H9 (cell line): ENCODE measurements around the gene CDAN1. TPM values are rescaled to one million over a fixed set of nuclear protein-coding genes. Genes with fewer than 3 reads are reported as not detected.

Experiments
- DNase-seq: peaks from one replicate; pipeline ENCODE4 v3.0.0-alpha.2; 2017
- H2AFZ ChIP-seq: one replicate; pipeline ENCODE4 v1.6.1; 2013; ENCODE audit warnings: mild to moderate bottlenecking, low read length, control low read depth, moderate library complexity
- H2AK5ac ChIP-seq: 2 replicates; pipeline ENCODE4 v1.6.1; 2013; ENCODE audit warnings: low read length, control low read depth, mixed read lengths; ENCODE audit not compliant: insufficient read length
- H2BK120ac ChIP-seq: one replicate; pipeline ENCODE4 v1.6.1; 2013; ENCODE audit warnings: low read depth, mild to moderate bottlenecking, low read length, control low read depth, inconsistent platforms; ENCODE audit not compliant: poor library complexity, severe bottlenecking
- H2BK12ac ChIP-seq: 2 replicates; pipeline ENCODE4 v1.6.1; 2013; ENCODE audit warnings: low read length, control low read depth, mixed read lengths, low read depth; ENCODE audit not compliant: insufficient read length
- H2BK15ac ChIP-seq: 2 replicates; pipeline ENCODE4 v1.6.1; 2013; ENCODE audit warnings: low read depth, low read length, control low read depth
- H2BK20ac ChIP-seq: one replicate; pipeline ENCODE4 v1.6.1; 2013; ENCODE audit warnings: low read depth, mild to moderate bottlenecking, low read length, control low read depth, inconsistent platforms; ENCODE audit not compliant: poor library complexity, severe bottlenecking
- H2BK5ac ChIP-seq: 2 replicates; pipeline ENCODE4 v1.6.1; 2013; ENCODE audit warnings: low read length, control low read depth, mixed read lengths; ENCODE audit not compliant: insufficient read length
- H3K14ac ChIP-seq: 2 replicates; pipeline ENCODE4 v1.6.1; 2013; ENCODE audit warnings: low read length, control low read depth; ENCODE audit not compliant: insufficient read depth
- H3K18ac ChIP-seq: 2 replicates; pipeline ENCODE4 v1.6.1; 2013; ENCODE audit warnings: low read depth, mild to moderate bottlenecking, mixed read lengths, low read length, control low read depth; ENCODE audit not compliant: insufficient read length
- H3K23ac ChIP-seq: 2 replicates; pipeline ENCODE4 v1.6.1; 2013; ENCODE audit warnings: low read length, control low read depth, mixed read lengths, low read depth; ENCODE audit not compliant: insufficient read length
- H3K23me2 ChIP-seq: 2 replicates; pipeline ENCODE4 v1.6.1; 2013; ENCODE audit warnings: low read depth, mild to moderate bottlenecking, mixed read lengths, low read length, control low read depth; ENCODE audit not compliant: insufficient read length, poor library complexity, severe bottlenecking
- H3K27ac ChIP-seq: 2 replicates; pipeline ENCODE4 v1.5.1; 2013; ENCODE audit warnings: low read length, control low read depth, mixed read lengths, low read depth; ENCODE audit not compliant: insufficient read length
- H3K27me3 ChIP-seq: 2 replicates; pipeline ENCODE4 v1.6.1; 2013; ENCODE audit warnings: low read length, control low read depth, inconsistent platforms; ENCODE audit not compliant: insufficient read depth
- H3K4ac ChIP-seq: 2 replicates; pipeline ENCODE4 v1.6.1; 2013; ENCODE audit warnings: low read depth, mild to moderate bottlenecking, control low read depth, inconsistent platforms, low read length, moderate library complexity
- H3K4me1 ChIP-seq: 2 replicates; pipeline ENCODE4 v1.6.1; 2013; ENCODE audit warnings: low read length, control low read depth, inconsistent platforms; ENCODE audit not compliant: insufficient read depth
- H3K4me2 ChIP-seq: 2 replicates; pipeline ENCODE4 v1.6.1; 2013; ENCODE audit warnings: low read length, control low read depth, mixed read lengths; ENCODE audit not compliant: insufficient read length, insufficient read depth
- H3K56ac ChIP-seq: 2 replicates; pipeline ENCODE4 v1.6.1; 2013; ENCODE audit warnings: low read depth, mild to moderate bottlenecking, mixed read lengths, low read length, control low read depth; ENCODE audit not compliant: insufficient read length
- H3K79me1 ChIP-seq: 2 replicates; pipeline ENCODE4 v1.6.1; 2013; ENCODE audit warnings: low read depth, mild to moderate bottlenecking, moderate library complexity, low read length, control low read depth, inconsistent platforms; ENCODE audit not compliant: insufficient read depth, poor library complexity, severe bottlenecking
- H3K79me2 ChIP-seq: 2 replicates; pipeline ENCODE4 v1.6.1; 2013; ENCODE audit warnings: low read length, control low read depth, inconsistent platforms; ENCODE audit not compliant: insufficient read depth
- H3K9ac ChIP-seq: 2 replicates; pipeline ENCODE4 v1.6.1; 2013; ENCODE audit warnings: low read length, control low read depth, mixed read lengths; ENCODE audit not compliant: insufficient read length; ENCODE audit errors: extremely low read depth
- H3K9me3 ChIP-seq: one replicate; pipeline ENCODE4 v1.6.1; 2013; ENCODE audit warnings: low read depth, low read length, inconsistent platforms; ENCODE audit not compliant: control insufficient read depth
- H3T11ph ChIP-seq: one replicate; pipeline ENCODE4 v1.6.1; 2013; ENCODE audit warnings: mild to moderate bottlenecking, low read length, control low read depth, inconsistent platforms
- H4K20me1 ChIP-seq: one replicate; pipeline ENCODE4 v1.6.1; 2013; ENCODE audit not compliant: control insufficient read depth, insufficient read length, insufficient read depth
- H4K5ac ChIP-seq: 2 replicates; pipeline ENCODE4 v1.6.1; 2013; ENCODE audit warnings: low read depth, mild to moderate bottlenecking, mixed read lengths, low read length, control low read depth; ENCODE audit not compliant: insufficient read length
- H4K8ac ChIP-seq: replicated peaks from 2 replicates; pipeline ENCODE4 v1.6.1; 2013; ENCODE audit warnings: low read length, control low read depth, mixed read lengths, low read depth; ENCODE audit not compliant: insufficient read length
- H4K91ac ChIP-seq: 2 replicates; pipeline ENCODE4 v1.6.1; 2013; ENCODE audit warnings: low read depth, mild to moderate bottlenecking, moderate library complexity, mixed read lengths, low read length, control low read depth; ENCODE audit not compliant: insufficient read length
- H3K27ac Mint-ChIP-seq, 3 experiments: 2 replicates in 2 of 3; 3 replicates in 1 of 3; pipeline ENCODE4 v1.8.0; 2020 to 2021; ENCODE audit warnings: mixed read lengths in 3 of 3, mild to moderate bottlenecking in 1 of 3, moderate library complexity in 1 of 3
- H3K27me3 Mint-ChIP-seq: 2 replicates; pipeline ENCODE4 v1.8.0; 2021; ENCODE audit warnings: low read depth, mild to moderate bottlenecking, moderate library complexity, mixed read lengths
- H3K36me3 Mint-ChIP-seq, 3 experiments: 2 replicates in 2 of 3; 3 replicates in 1 of 3; pipeline ENCODE4 v1.8.0; 2020 to 2021; ENCODE audit warnings: low read depth in 3 of 3, mixed read lengths in 3 of 3; ENCODE audit not compliant: insufficient read depth in 1 of 3
- H3K4me1 Mint-ChIP-seq, 2 experiments: 2 replicates each; pipeline ENCODE4 v1.8.0; 2020; ENCODE audit warnings: mixed read lengths in 2 of 2
- H3K4me3 Mint-ChIP-seq, 2 experiments: 2 replicates in 1 of 2; 3 replicates in 1 of 2; pipeline ENCODE4 v1.8.0; 2020 to 2021; ENCODE audit warnings: mild to moderate bottlenecking in 2 of 2, mixed read lengths in 2 of 2, moderate library complexity in 1 of 2
- H3K9me3 Mint-ChIP-seq, 2 experiments: 2 replicates in 1 of 2; 3 replicates in 1 of 2; pipeline ENCODE4 v1.8.0; 2020; ENCODE audit warnings: mild to moderate bottlenecking in 2 of 2, mixed read lengths in 2 of 2, moderate library complexity in 1 of 2
- CTCF ChIP-seq: fragments of 200-600 bp; sonication (generic); conservative IDR thresholded peaks from 3 replicates; pipeline ENCODE4 v1.8.0; 2021; ENCODE audit warnings: antibody characterized with exemption, mild to moderate bottlenecking
- WGBS: extraction: QIAGEN DNeasy Blood & Tissue Kit; methylation state at CpG from one replicate; pipeline ENCODE4 v1.1.7; 2013; ENCODE audit warnings: missing lambda C conversion rate, low lambda C conversion rate, mixed read lengths; ENCODE audit not compliant: insufficient read length; ENCODE audit errors: extremely low coverage; 5-methylcytosine and 5-hydroxymethylcytosine counted together
- total RNA-seq: library from RNA; stranded (reverse); gene quantifications from 2 replicates; pipeline ENCODE4 v1.2.1, GENCODE V29; 2021

The CDAN1 gene
- total RNA-seq, 1 experiment from 2014 or later, result 20.4 TPM

GRCh38 chr15:42759093-42759492 is 22.2 kb upstream of the CDAN1 start:
- Histone ChIP-seq H3K23me2 (no peaks in the 10 kb centered on the region), H3K4me1 (no peaks in the 10 kb centered on the region), H2AFZ (no peak overlapping the region), H3K27me3 (no peaks in the 10 kb centered on the region), H2BK12ac (no peak overlapping the region), H2BK5ac (no peak overlapping the region), H3K27ac (no peak overlapping the region), H4K91ac (no peak overlapping the region), H3T11ph (no peak overlapping the region), H4K5ac (no peak overlapping the region), H3K4ac (no peak overlapping the region), H3K9ac (no peak overlapping the region), H3K18ac (no peak overlapping the region), H2BK15ac (no peak overlapping the region), H3K79me1 (no peaks in the 10 kb centered on the region), H3K14ac (no peak overlapping the region), H3K56ac (no peak overlapping the region), H3K79me2 (no peaks in the 10 kb centered on the region), H2AK5ac (no peak overlapping the region), H3K9me3 (no peaks in the 10 kb centered on the region), H3K4me2 (no peak overlapping the region), H3K23ac (no peak overlapping the region), H2BK20ac (no peak overlapping the region), H4K20me1 (no peaks in the 10 kb centered on the region), H2BK120ac (no peak overlapping the region), H4K8ac (no peak overlapping the region)
- H3K4me3 Mint-ChIP-seq, result no peak overlapping the region
- H3K27me3 Mint-ChIP-seq, result no peaks in the 10 kb centered on the region; the same call in 1 of the 2 replicates
- H3K36me3 Mint-ChIP-seq, result peaks cover 20 to 24% (median 22%) of the 10 kb centered on the region in 3 experiments
- peak overlapping the region in 1 of 3 experiments; percentile 53; a peak in 1 of 7 replicates for H3K27ac Mint-ChIP-seq
- WGBS, result no CpG with 5 or more reads among the region's 2 CpGs
- TF ChIP-seq CTCF, result no peak
- peaks cover 7 to 9% of the 10 kb centered on the region in 2 experiments for H3K4me1 Mint-ChIP-seq
- peaks cover 22 to 27% of the 10 kb centered on the region in 2 experiments for H3K9me3 Mint-ChIP-seq
- DNase-seq, result no peak
